Activated gamma-delta T cell treated with anti-CD3 and anti-CD28 coated beads, Interleukin-2, amount 50 U/mL, for 16 hours (primary cell): Measurements from ENCODE around the gene GMFB.
"Not testable (repeated sequence)": the region's sequence is repeated elsewhere in the genome, so short reads cannot be mapped to it uniquely, and the experiment has no call there.

Experiments
- DNase-seq: peaks from one replicate; pipeline ENCODE4 v3.0.0-alpha.2; 2020; ENCODE audit warnings: low read depth

Gene GMFB

DNA sequence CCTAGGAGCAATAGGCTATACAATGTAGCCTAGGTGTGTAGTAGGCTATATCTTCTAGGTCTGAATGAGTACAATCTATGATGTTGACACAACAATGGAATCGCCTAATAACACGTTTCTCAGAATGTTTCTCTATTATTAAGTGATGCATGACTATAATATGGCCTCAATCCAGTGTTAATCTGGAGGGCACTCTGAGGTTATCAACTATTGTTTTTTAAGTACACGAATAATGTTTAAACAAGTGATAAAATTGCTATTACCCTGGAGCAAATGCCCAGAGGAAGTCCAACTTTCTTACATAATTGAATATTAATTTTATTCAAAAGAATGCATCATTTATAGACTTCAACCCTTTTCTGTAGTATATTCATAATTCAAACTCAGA lies 31.2 kb downstream of the GMFB start:
- no peak for DNase-seq

DNA sequence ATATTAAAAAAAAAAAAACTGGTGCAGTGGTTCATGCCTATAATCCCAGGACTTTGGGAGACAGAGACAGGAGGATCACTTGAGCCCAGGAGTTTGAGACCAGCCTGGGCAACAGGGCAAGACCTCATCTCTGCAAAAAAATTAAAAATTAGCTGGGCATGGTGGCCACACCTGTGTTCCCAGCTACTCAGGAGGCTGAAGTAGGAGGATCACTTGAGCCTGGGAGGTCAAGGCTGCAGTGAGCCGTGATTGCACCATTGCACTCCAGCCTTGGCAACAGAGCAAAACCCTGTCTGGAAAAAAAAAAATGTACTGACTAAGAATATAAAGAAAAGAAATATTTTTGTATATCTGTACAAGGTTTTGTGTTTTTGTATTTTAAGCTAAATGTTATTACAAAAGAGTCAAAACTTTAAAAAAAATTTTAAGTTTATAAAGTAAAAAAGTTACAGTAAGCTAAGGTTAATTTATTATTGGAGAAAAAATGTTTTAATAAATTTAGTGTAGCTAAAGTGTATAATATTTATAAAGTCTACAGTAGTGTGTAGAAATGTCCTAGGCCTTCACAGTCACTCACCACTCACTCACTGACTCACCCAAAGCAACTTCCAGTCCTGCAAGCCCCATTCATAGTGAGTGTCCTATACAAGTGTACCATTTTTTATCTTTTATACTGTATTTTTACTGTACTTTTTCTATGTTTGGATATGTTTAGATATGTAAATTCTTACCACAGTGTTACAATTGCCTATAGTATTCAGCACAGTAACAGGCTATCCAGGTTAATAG lies 31.8 kb downstream of the GMFB start:
- DNase-seq = not testable (repeated sequence)

- no peak for DNase-seq
Observed at GRCh38 chr14:54455363-54455762, 33.4 kb downstream of the GMFB start.

DNA sequence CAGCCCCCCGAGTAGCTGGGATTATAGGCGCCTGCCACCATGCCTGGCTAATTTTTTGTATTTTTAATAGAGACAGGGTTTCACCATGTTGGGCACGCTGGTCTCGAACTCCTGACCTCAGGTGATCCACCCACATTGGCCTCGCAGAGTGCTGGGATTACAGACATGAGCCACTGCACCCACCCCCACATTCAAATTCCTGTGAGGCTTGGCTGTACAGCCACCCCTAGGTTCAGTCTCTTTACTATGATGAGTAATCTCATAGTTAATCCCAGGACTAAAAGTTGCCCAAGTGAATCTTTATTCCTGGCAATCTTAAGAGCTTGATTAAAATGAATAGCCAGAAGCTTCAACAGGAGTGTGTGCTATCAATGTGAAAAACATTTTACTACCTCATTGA lies 34.8 kb downstream of the GMFB start:
- DNase-seq = not testable (repeated sequence)

DNA sequence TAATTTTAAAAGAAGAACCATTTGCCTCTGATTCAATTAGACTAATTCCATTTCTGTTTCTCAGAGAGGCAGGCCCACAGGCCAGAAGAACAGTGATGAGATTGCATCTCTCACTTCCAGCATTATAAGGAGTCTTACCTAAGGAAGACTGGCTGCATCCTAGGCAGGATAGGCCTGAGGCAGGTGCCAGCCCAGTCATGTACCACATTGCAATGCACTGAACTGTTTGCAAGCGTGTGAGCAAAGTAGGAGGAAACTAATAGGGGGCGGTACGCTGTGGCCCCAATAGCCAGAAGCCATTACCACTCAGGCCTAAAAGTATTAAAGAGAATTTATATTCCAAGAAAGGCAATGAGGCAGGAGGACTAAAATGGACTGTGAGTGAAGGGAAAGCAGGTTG lies 35.5 kb downstream of the GMFB start:
- no peak for DNase-seq

DNA sequence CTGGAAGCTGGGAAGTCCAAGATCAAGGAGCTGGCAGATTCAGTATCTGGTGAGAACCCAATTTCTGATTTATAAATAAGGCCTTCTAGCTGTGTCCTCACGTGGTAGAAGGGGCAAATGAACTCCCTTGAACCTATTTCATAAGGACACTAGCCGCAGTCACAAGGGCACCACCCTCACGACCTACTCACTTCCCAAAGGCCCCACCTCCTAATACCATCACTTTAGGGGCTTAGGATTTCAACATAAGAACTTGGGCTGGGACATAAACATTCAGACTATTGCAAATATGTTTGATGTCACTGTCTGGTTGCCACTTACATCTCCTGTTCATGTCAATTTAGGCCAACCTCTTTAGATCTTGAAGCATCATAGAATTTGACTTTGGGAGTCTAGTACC lies 36.8 kb downstream of the GMFB start:
- DNase-seq = no peak

- DNase-seq = no peak
Observed at GRCh38 chr14:54451121-54451601, 37.6 kb downstream of the GMFB start.

DNA sequence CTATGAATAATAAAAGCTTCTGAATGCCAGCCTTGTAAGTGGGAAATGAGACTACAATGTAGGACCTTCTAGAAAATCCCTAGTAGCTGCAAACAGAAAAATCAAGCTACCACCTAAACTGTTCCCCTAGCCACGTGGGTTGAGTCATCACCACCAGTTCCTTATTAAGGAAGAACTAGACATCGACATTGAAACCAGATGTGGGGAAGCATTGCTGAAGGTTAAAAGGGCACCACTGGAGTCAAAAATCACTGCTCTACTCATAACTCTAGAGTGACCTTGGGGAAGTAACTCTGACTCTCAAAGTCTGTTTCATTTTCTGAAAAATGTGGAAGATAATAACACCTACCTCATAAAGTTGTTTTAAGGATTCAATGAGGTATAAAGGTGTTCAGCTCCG lies 38.2 kb downstream of the GMFB start:
- DNase-seq = no peak

DNA sequence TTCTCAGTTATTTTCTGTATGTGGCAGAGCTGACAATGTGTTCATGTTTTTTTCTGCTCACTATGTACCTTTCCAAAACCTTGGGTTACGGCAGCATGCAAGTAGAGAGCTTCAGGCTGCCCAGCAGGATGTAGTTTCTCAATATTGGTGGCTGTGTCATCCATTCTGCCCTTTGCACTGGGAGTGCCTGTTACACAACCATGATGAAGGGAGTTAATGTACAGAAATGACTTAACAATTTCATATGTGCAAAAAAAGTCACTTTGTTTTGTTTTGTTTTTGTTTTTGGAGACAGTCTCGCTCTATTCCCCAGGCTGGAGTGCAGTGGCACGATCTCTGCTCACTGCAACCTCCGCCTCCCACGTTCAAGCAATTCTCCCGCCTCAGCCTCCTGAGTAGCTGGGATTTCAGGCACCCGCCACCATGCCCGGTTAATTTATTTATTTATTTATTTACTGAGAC lies 41.5 kb downstream of the GMFB start:
- DNase-seq = no peak

GRCh38 chr14:54446161-54446693 lies 42.6 kb downstream of the GMFB start:
- no peak for DNase-seq

- no peak for DNase-seq
Observed at GRCh38 chr14:54444681-54445080, 44.1 kb downstream of the GMFB start.

DNA sequence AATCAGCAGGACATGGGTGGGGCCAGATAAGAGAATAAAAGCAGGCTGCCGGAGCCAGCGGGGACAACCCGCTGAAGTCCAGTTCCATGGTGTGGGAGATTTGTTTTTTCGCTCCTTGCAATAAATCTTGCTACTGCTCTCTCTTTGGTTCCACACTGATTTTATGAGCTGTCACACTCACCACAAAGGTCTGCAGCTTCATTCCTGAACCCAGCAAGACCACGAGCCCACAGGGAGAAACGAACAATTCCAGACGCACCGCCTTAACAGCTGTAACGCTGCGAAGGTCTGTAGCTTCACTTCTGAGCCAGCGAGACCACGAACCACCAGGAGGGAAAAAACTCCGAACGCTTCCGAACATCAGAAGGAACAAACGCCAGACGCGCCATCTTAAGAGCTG lies 44.8 kb downstream of the GMFB start:
- no peak for DNase-seq

- not testable (repeated sequence) for DNase-seq
Observed at GRCh38 chr14:54442961-54443360, 45.8 kb downstream of the GMFB start.

GRCh38 chr14:54440873-54441868 lies 47.6 kb downstream of the GMFB start, which contains the start of gene CNIH1:
Gene CNIH1 (minus strand): TSS chr14:54441374. CDS start chr14:54441327, 47 bp downstream.
- DNase-seq = peak; percentile 88

DNA sequence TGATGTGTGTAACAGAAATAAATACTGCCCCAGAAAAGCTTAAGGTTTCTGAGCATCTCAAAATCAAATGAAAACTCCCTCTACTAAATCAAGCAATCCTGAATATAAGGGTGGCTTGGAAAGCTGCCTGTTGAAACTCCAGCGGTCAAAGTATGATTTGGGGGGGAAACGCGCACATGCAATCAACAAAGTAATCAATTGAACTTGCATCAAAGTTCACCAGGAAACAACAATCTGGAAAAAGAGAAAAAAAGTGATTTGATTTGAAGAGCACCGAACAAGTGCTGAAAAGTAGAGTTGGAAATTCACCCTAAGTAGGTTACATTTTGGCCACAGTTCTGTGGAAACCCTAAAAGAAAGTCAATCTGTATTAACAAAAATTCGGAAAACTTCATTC lies 48.3 kb downstream of the GMFB start:
- DNase-seq = no peak

GRCh38 chr14:54440037-54440436 lies 48.7 kb downstream of the GMFB start:
- DNase-seq = no peak

GRCh38 chr14:54438703-54439102 lies 50.1 kb downstream of the GMFB start:
- DNase-seq = no peak

DNA sequence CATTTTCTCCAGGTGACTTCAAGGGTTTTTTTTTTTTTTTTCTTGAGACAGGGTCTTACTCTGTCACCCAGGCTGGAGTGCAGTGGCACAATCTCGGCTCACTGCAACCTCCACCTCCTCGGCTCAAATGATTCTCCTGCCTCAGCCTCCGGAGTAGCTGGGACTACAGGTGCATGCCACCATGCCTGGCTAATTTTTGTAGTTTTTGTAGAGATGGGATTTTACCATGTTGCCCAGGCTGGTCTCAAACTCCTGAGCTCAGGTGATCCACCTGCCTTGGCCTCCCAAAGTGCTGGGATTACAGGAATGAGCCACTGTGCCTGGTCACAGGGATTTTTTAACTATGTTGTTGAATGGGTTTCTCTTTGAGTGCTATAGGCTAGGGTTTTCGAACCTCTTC lies 50.8 kb downstream of the GMFB start:
- DNase-seq = not testable (repeated sequence)

GRCh38 chr14:54435500-54435981 lies 53.2 kb downstream of the GMFB start:
- DNase-seq = no peak

DNA sequence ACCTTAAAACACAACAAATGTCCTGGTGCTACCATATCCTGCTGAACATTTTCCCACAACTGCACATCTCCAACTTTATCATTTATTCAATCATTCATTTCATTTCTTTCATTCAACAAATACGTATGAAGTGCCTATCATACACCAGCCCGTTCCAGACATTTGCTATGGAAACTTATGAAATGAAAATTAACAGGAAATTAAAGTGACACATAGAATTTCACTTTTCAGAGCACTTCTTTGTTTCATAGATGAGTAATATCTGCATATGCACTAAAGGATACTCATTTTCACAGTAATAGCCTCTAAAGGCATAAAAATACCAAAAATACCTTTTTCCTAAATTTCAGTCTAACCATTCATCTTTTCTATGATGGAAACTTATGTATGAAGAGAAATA lies 60.3 kb downstream of the GMFB start:
- no peak for DNase-seq

GRCh38 chr14:54427871-54428270 lies 60.9 kb downstream of the GMFB start:
- DNase-seq = no peak
